ENCODE measurements around the gene COX10.
A peak's percentile ranks its signal among the peaks of the same experiment; 100 is the strongest.
"Not testable (repeated sequence)": the region's sequence is repeated elsewhere in the genome, so short reads cannot be mapped to it uniquely, and the experiment has no call there.

Gene COX10

DNA sequence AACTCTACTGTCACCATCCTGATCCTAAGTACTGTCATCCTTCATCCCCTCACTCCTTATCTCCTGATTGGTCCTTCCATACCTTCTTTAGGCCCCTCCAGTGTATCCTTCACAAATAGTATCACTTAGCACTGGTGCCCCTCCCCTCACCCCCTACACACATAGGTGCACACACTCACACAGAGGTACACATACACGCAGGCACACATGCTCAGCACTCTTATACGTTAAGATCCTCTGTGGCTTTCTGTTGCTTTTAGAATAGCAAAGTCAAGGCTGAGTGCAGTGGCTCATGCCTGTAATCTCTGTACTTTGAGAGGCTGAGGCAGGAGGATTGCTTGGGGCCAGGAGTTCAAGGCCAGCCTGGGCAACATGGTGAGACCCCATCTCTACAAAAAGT lies 135.2 kb downstream of the COX10 start:
- DNase-seq, result no peak

- DNase-seq, result no peak
These were observed 136.1 kb downstream of the COX10 start for GRCh38 chr17:14205380-14205779.

DNA sequence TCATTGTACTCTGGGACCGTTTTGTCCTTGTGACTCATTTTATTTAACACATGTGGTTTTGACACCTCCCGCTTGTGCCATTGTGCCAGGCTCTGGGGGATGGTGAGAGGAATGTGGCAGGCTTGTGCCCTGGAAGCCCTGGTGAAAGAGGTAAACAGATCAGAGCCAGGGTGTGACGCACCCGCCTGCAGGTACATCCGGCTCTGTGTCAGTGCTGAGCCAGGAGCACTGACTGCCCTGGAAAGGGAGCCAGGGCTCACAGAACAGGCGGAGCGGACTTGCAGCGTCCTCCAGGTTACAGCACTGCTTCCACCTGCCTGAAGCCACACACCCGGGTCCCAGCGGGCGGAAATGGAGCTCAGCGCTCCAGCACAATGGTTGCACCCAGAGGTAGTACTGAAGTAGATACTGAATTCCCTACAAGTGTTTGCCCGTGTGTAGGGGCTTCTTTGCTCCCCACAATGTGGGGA lies 136.7 kb downstream of the COX10 start:
- peak in 4 of 51 donors; percentile 21 to 36 (median 30) for DNase-seq

- no peak for DNase-seq
These were observed 137.6 kb downstream of the COX10 start for GRCh38 chr17:14206891-14207290.

DNA sequence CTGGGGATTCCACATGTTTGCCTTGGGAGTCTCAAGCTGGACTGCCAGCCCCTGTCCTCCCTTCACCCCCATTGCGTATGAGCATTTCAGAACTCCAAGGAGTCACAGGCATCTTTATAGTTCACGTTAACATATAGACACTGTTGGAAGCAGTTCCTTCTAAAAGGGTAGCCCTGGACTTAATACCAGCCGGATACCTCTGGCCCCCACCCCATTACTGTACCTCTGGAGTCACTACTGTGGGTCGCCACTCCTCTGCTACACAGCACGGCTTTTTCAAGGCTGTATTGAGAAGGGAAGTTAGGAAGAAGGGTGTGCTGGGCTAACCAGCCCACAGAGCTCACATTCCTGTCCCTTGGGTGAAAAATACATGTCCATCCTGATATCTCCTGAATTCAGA lies 138.5 kb downstream of the COX10 start:
- DNase-seq, result no peak

DNA sequence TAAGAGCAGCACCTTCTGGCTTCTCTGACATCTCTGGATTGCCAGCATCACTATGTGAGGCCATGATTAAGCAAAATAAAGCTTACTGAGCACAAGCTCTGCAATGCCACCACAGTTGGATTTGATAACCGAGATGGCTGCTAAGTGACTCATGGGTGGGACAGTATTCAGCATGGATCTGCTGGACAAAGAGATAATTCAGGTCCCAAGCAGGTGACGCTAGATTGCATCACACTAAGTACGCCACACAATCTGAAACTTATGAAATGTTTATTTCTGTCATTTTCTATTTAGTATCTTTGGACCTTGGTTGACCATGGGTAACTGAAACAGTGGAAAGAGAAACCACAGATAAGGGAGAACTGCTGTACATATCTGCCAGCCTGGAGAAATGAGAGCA lies 139.9 kb downstream of the COX10 start:
- no peak for DNase-seq

DNA sequence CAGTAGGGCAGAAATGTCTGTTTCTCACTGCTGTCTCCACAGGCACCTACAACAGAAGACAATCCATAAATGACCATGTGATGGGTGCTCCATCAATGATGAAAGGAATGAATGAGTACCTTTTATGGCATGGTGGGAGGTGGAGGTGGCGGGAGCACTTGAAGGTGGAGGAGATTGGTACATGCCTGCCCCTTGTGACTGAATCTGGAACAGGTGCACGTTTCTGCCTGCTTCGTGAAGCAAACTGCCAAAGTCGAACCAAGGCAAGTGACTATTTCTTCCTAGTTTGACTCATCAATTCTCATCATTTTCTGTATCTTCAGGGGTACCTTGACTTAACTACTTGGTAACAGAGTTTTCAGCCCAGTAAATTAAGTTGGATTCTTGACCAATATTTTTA lies 141.9 kb downstream of the COX10 start:
- DNase-seq, result no peak

DNA sequence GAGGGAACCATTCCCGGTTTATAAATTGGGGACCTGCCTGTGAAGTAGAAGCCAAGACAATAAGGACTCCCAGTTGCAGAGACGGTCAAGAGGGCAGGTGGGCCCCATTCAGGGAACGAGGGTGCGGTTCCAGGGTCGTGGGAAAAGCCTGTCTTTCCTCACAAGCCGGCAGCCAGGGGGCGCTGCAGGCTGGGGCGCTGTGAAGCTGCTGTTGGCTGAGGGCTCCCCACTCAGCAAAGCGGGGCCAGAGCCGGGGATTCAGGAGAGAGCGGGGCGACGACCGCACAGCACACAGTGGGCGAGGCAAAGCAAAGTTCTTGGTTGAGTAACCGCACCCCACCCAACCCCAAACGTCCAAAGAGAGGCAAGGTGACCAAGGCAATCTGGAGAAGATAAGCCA lies 142.5 kb downstream of the COX10 start:
- peak in 7 of 51 donors; percentile 5 to 25 (median 9) for DNase-seq

DNA sequence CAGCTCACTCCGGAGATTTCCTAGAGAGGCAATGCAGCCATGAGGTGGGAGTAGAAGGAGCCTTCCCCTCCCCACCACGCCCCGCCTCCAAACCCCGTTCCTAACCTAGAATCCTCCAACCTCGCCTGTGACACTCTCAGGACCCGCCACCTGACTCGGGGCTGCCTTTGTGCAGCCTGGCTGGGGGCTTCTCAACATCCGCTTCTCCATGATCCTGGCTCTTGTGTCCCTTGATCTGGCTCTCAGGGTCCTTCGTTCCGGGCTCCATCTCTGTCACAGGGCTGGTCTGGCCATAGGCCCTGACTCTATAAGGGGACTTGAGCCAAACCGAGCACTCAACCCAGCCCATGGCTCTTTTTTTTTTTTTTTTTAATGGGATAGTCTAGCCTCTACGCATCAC lies 143.1 kb downstream of the COX10 start:
- no peak for DNase-seq

DNA sequence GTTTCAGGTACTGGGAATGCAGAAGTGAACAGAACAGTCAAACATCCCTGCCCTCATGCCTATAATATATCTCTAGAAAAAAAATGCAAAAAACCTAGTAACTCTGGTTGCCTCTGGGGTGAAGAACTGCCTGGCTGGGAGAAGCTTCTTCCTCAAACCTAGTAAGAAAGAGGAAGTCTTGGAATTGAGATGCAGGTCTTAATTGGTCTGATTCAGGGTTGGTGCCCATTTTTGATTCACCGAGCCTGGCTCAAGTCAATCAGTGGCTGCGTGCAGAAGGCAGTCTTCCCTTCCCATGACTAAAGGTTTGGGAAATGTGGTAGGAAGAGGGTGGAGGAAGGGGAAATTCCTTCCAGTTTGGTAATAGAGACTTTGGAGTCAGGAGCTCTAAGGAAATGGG lies 145.0 kb downstream of the COX10 start:
- DNase-seq, result no peak

DNA sequence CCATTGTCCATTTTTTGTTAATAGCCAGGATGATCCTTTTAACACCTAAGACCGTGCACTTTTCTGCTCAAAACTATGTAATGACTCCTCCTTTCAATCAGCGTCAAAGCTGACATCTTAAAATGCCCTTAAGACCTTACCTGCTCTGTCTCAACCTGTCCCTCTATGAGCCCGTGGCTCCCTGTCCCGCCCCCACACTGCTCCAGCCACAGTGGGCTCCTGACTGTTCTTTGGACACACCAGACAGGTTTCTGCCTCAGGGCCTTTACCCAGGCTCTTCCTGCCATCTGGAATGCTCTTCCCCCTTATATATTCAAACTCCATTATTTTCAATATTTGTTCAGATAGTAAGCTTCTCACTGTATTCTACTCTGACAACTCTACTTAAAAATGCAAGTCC lies 153.3 kb downstream of the COX10 start:
- no peak for DNase-seq

DNA sequence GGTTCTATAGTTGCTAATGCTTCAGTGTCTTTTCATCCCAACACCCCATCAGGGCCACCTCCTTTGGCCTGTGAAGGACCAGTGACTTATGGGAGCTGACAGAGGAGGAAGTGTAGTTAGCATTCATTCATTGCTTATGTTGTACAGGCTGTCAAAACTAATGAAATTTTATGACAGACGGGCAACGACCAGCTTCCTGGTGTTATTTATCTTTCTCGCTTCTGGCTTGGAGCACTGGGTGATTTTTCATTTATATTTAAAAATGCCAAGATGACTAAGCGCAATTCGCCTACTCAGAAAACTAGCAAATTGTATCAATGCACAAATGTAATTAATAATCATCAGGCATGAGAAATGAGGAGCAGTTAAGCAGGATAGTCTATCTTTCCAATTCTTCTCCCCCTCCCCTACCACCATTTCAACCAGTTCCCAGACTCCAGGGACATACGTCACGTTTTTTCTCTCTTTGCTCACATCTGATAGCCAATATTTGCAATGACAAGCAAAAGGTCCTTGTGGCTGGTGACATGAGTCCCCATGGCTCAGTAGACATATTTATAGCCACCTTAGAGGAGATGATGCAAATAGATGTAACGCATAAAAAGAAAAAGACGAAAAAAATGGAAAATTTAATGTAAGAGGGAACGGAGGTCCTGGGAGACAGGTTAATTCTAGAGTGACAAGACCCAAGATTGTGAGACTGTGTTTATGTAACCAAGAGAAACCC lies 156.1 kb downstream of the COX10 start:
- DNase-seq, result no peak

GRCh38 chr17:14227052-14227451 lies 157.7 kb downstream of the COX10 start:
- no peak for DNase-seq

- no peak for DNase-seq
These were observed 159.6 kb downstream of the COX10 start for GRCh38 chr17:14228903-14229302.

- DNase-seq, result not testable (repeated sequence)
These were observed 161.9 kb downstream of the COX10 start for GRCh38 chr17:14231187-14231586.

DNA sequence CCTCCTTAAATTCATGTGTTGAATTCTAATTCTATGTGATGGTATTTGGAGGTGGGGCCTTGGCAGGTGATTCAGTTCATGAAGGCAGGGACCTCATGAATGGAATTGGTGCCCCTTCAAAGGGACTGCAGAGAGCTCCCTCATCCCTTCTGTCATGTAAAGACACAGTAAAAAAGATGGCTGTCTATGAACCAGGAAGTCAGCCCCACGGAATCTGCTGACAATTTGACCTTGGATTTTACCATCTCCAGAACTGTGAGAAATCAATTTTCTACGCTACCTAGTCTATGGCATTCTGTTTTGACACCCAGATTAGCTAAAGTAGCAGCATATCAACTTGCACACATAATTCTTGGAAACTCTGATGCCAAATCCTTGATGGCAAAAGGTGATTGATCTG lies 165.7 kb downstream of the COX10 start:
- DNase-seq, result not testable (repeated sequence)

GRCh38 chr17:14236032-14236431 lies 166.7 kb downstream of the COX10 start:
- not testable (repeated sequence) for DNase-seq

GRCh38 chr17:14236762-14237161 lies 167.5 kb downstream of the COX10 start, which contains the start of gene CDRT15:
Gene CDRT15, minus strand, starts transcription at chr17:14236862. Its CDS starts 29 bp downstream, at chr17:14236833.
- not testable (repeated sequence) for DNase-seq

GRCh38 chr17:14239271-14239670 lies 170.0 kb downstream of the COX10 start:
- not testable (repeated sequence) for DNase-seq

- no peak for DNase-seq
These were observed 175.7 kb downstream of the COX10 start for GRCh38 chr17:14245002-14245401.

DNA sequence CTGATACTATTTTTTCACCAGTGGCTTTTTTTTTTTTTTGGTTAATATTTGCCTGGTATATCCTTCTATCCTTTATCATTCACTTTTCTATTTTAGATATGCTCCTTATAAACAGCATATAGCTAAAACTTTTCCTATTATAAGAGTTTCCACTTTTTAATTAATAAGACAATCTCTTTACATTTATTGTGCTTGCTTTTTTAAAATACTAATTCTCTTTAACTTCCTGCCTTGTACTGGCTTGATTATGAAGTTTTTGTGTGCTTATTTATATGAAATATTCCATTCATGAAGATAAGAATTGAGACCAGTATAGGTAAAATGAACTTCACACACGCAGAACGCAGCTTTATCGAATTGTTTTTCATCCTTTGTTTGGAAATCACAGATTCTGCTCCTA lies 176.3 kb downstream of the COX10 start:
- DNase-seq, result no peak

All from hypothalamus (tissue), 51 donors.